Measurements from ENCODE around the gene AKAP13. TPM values are rescaled to one million over a fixed set of nuclear protein-coding genes. Genes with fewer than 3 reads are reported as not detected.

AKAP13 gene
- total and polyA plus RNA-seq, 3 donors from 2014 or later = 79.5 to 207 (median 187) TPM

GRCh38 chr15:85394554-85395333, 14.3 kb downstream of the AKAP13 start:
- WGBS, 2 donors = 29 to 53% methylated on average over 2 of the region's 2 CpGs
- peaks cover 10% of the 10 kb centered on the region for H3K4me1 ChIP-seq

DNA sequence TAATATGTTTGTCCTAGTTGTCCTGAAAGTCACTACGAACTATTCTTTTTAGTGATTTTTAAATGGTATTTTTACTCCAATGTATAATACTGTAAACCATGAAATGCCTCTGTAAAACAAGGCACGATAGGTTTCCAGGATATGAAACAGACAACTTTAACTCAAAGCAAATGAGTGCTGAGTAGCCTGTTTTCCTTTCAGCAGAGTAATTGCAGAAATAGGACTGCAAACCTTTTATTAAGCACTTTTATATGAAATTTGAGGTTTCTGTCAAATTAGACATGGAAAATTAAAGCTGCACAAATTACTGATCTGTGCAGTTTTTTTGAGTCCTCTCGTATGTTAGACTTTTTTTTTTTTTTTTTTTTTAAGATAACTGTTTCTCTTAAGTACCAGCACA, 16.2 kb downstream of the AKAP13 start:
- 74 to 80% methylated on average over 3 of the region's 3 CpGs for WGBS, 2 donors
- Histone ChIP-seq H3K27ac (no peak overlapping the region), H3K9me3 (no peaks in the 10 kb centered on the region), H3K27me3 (no peaks in the 10 kb centered on the region), H3K4me3 (no peak overlapping the region), H3K4me1 (peaks cover 14% of the 10 kb centered on the region), H3K36me3 (ENCODE audit: low read depth, missing control alignments) (no peaks in the 10 kb centered on the region)
- no peak for TF ChIP-seq POLR2A (IDR thresholded peaks at IDR 0.05)
- no peak for TF ChIP-seq CTCF (IDR thresholded peaks at IDR 0.05)
- DNase-seq = no peak
- intact Hi-C loops (cut with DNase I; ENCODE audit: low total_unique reads) = no loop called here

More at GRCh38 chr15:85394554-85395333, 14.3 kb downstream of the AKAP13 start:
- no peaks in the 10 kb centered on the region for H3K36me3 ChIP-seq (ENCODE audit: low read depth, missing control alignments)
- H3K27ac ChIP-seq = no peak overlapping the region
- H3K4me3 ChIP-seq = no peak overlapping the region
- TF ChIP-seq CTCF (IDR thresholded peaks at IDR 0.05) (no peak), POLR2A (IDR thresholded peaks at IDR 0.05) (no peak)
- no peak for DNase-seq
- H3K27me3 ChIP-seq = no peaks in the 10 kb centered on the region
- intact Hi-C loops (cut with DNase I; ENCODE audit: low total_unique reads) = no loop called here
- H3K9me3 ChIP-seq = no peaks in the 10 kb centered on the region

GRCh38 chr15:85397151-85397550, 16.7 kb downstream of the AKAP13 start:
- intact Hi-C loops (cut with DNase I; ENCODE audit: low total_unique reads) = no loop called here
- Histone ChIP-seq H3K4me3 (no peak overlapping the region), H3K36me3 (ENCODE audit: low read depth, missing control alignments) (no peaks in the 10 kb centered on the region), H3K27me3 (no peaks in the 10 kb centered on the region), H3K27ac (no peak overlapping the region), H3K9me3 (no peaks in the 10 kb centered on the region), H3K4me1 (peaks cover 16% of the 10 kb centered on the region)
- no peak for TF ChIP-seq CTCF (IDR thresholded peaks at IDR 0.05)
- TF ChIP-seq POLR2A (IDR thresholded peaks at IDR 0.05) = no peak
- 49 to 72% methylated on average over 3 of the region's 3 CpGs for WGBS, 2 donors
- no peak for DNase-seq

- Histone ChIP-seq H3K36me3 (ENCODE audit: low read depth, missing control alignments) (no peaks in the 10 kb centered on the region), H3K9me3 (no peaks in the 10 kb centered on the region), H3K27ac (no peak overlapping the region), H3K27me3 (no peaks in the 10 kb centered on the region), H3K4me3 (no peak overlapping the region), H3K4me1 (peaks cover 24% of the 10 kb centered on the region)
- no peak for DNase-seq
- TF ChIP-seq CTCF (IDR thresholded peaks at IDR 0.05) (no peak), POLR2A (IDR thresholded peaks at IDR 0.05) (no peak)
- 57% methylated on average over 3 of the region's 3 CpGs for WGBS, 2 donors
- intact Hi-C loops (cut with DNase I; ENCODE audit: low total_unique reads) = no loop called here
Observed at GRCh38 chr15:85397926-85398325, 17.5 kb downstream of the AKAP13 start.

DNA sequence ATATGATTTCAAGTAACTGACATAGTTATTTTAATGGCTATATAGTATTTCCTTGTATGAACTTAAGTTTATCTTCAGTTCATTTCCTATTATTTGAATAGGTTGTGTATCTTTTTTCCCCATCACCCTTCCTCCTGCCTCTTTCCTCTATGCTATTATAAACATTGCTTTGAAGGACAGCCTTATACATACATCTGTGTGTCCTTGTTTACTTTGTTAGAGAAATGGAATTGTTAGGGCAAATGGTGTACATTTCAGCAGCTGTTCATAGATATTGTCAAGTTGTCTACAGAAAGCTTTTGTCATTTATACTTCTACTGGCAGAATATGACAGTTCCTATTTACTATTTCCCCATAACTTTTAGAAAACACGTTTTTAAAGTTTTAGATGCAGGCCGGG, 18.4 kb downstream of the AKAP13 start:
- intact Hi-C loops (cut with DNase I; ENCODE audit: low total_unique reads) = no loop called here
- H3K36me3 ChIP-seq (ENCODE audit: low read depth, missing control alignments) = no peaks in the 10 kb centered on the region
- no peak for DNase-seq
- no peaks in the 10 kb centered on the region for H3K9me3 ChIP-seq
- H3K27me3 ChIP-seq = no peaks in the 10 kb centered on the region
- TF ChIP-seq CTCF (IDR thresholded peaks at IDR 0.05) (no peak), POLR2A (IDR thresholded peaks at IDR 0.05) (no peak)
- H3K4me3 ChIP-seq = no peak overlapping the region
- peaks cover 29% of the 10 kb centered on the region for H3K4me1 ChIP-seq
- WGBS, 2 donors = 95 to 97% methylated on average over 2 of the region's 2 CpGs
- no peak overlapping the region for H3K27ac ChIP-seq

Data from testis (tissue), 3 donors.